Measurements from ENCODE around the gene PTGR2. TPM values are rescaled to one million over a fixed set of nuclear protein-coding genes. Genes with fewer than 3 reads are reported as not detected.
"Not testable (repeated sequence)": the region's sequence is repeated elsewhere in the genome, so short reads cannot be mapped to it uniquely, and the experiment has no call there.

The PTGR2 gene
- total and polyA plus RNA-seq, 4 donors, result 4.2 to 9.5 (median 7.9) TPM

DNA sequence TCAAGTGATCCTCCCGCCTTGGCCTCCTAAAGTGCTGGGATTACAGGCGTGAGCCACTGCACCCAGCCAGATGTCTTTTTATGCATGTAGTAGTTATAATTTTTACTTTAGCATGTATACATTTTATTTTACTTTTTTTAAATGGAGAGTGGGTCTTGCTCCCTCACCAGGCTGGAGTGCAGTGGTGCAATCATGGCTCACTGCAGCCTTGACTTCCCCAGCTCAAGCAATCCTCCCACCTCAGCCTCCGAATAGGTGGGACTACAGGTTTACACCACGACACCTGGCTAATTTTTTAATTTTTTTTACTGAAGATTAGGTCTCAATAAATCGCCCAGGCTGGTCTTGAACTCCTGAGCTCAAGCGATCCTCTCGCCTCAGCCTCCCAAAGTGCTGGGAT is 24.4 kb upstream of the PTGR2 start:
- H3K27me3 ChIP-seq (ENCODE audit: control insufficient read depth in 4 of 4, insufficient read depth in 4 of 4, low read length in 3 of 4); H3K36me3 ChIP-seq (ENCODE audit: control insufficient read depth in 4 of 4, insufficient read depth in 3 of 4, low read depth in 1 of 4, low read length in 3 of 4); DNase-seq (ENCODE audit: low spot score); H3K9me3 ChIP-seq (ENCODE audit: control insufficient read depth in 4 of 4, low read length in 3 of 4); H3K4me3 ChIP-seq (ENCODE audit: low read depth in 1 of 3, low read length in 3 of 3); H3K9ac ChIP-seq (ENCODE audit: low read depth in 1 of 2, low read length in 2 of 2); H3K27ac ChIP-seq (ENCODE audit: low read depth in 1 of 2, low read length in 2 of 2); H3K4me1 ChIP-seq (ENCODE audit: control insufficient read depth in 4 of 4, insufficient read depth in 4 of 4, low read length in 3 of 4): not testable (repeated sequence)
- WGBS, result 93% methylated on average over 7 of the region's 7 CpGs
- peak in 1 of 2 donors; percentile 26 for TF ChIP-seq RAD21 (IDR thresholded peaks at IDR 0.05)

DNA sequence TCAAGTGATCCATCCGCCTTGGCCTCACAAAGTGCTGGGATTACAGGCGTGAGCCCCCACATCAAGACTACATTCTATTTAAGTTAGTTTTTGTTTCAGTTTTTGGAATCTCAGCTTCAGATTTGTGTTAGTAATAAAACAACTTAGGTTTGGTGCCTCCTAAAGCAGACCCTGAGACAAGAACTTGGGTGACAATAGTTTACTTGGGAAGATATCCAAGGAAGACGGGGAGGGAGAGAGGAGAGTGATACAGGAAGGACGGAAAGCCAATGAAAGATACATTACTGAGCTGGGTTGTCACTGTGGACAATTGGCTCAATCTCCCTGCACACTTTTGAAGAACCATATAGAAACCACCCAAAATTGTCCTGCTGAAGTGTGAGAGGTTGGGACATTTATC is 22.6 kb upstream of the PTGR2 start:
- Histone ChIP-seq H3K4me3 (ENCODE audit: low read depth in 1 of 3, low read length in 3 of 3) (no peak overlapping the region), H3K27ac (ENCODE audit: low read depth in 1 of 2, low read length in 2 of 2) (no peak overlapping the region), H3K4me1 (ENCODE audit: control insufficient read depth in 4 of 4, insufficient read depth in 4 of 4, low read length in 3 of 4) (peaks cover 0 to 15% (median 9%) of the 10 kb centered on the region in 4 donors), H3K36me3 (ENCODE audit: control insufficient read depth in 4 of 4, insufficient read depth in 3 of 4, low read depth in 1 of 4, low read length in 3 of 4) (no peaks in the 10 kb centered on the region), H3K9me3 (ENCODE audit: control insufficient read depth in 4 of 4, low read length in 3 of 4) (no peaks in the 10 kb centered on the region), H3K27me3 (ENCODE audit: control insufficient read depth in 4 of 4, insufficient read depth in 4 of 4, low read length in 3 of 4) (no peaks in the 10 kb centered on the region), H3K9ac (ENCODE audit: low read depth in 1 of 2, low read length in 2 of 2) (no peak overlapping the region)
- DNase-seq (ENCODE audit: low spot score), result no peak
- WGBS, result 83% methylated on average over 4 of the region's 4 CpGs
- TF ChIP-seq, protein P1, sequence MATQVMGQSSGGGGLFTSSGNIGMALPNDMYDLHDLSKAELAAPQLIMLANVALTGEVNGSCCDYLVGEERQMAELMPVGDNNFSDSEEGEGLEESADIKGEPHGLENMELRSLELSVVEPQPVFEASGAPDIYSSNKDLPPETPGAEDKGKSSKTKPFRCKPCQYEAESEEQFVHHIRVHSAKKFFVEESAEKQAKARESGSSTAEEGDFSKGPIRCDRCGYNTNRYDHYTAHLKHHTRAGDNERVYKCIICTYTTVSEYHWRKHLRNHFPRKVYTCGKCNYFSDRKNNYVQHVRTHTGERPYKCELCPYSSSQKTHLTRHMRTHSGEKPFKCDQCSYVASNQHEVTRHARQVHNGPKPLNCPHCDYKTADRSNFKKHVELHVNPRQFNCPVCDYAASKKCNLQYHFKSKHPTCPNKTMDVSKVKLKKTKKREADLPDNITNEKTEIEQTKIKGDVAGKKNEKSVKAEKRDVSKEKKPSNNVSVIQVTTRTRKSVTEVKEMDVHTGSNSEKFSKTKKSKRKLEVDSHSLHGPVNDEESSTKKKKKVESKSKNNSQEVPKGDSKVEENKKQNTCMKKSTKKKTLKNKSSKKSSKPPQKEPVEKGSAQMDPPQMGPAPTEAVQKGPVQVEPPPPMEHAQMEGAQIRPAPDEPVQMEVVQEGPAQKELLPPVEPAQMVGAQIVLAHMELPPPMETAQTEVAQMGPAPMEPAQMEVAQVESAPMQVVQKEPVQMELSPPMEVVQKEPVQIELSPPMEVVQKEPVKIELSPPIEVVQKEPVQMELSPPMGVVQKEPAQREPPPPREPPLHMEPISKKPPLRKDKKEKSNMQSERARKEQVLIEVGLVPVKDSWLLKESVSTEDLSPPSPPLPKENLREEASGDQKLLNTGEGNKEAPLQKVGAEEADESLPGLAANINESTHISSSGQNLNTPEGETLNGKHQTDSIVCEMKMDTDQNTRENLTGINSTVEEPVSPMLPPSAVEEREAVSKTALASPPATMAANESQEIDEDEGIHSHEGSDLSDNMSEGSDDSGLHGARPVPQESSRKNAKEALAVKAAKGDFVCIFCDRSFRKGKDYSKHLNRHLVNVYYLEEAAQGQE (IDR thresholded peaks at IDR 0.05), result no peak
- TF ChIP-seq, protein P2, sequence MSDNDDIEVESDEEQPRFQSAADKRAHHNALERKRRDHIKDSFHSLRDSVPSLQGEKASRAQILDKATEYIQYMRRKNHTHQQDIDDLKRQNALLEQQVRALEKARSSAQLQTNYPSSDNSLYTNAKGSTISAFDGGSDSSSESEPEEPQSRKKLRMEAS (IDR thresholded peaks at IDR 0.05), result no peak
- TF ChIP-seq, protein P3, sequence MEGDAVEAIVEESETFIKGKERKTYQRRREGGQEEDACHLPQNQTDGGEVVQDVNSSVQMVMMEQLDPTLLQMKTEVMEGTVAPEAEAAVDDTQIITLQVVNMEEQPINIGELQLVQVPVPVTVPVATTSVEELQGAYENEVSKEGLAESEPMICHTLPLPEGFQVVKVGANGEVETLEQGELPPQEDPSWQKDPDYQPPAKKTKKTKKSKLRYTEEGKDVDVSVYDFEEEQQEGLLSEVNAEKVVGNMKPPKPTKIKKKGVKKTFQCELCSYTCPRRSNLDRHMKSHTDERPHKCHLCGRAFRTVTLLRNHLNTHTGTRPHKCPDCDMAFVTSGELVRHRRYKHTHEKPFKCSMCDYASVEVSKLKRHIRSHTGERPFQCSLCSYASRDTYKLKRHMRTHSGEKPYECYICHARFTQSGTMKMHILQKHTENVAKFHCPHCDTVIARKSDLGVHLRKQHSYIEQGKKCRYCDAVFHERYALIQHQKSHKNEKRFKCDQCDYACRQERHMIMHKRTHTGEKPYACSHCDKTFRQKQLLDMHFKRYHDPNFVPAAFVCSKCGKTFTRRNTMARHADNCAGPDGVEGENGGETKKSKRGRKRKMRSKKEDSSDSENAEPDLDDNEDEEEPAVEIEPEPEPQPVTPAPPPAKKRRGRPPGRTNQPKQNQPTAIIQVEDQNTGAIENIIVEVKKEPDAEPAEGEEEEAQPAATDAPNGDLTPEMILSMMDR (IDR thresholded peaks at IDR 0.05; ENCODE audit: low read depth, low read length, missing input control), result no peak
- no peak for TF ChIP-seq EGR1 (IDR thresholded peaks at IDR 0.05; ENCODE audit: low read depth in 2 of 2)
- TF ChIP-seq YY1 (IDR thresholded peaks at IDR 0.05), result no peak
- TF ChIP-seq TAF1 (conservative IDR thresholded peaks at IDR 0.05), result no peak

DNA sequence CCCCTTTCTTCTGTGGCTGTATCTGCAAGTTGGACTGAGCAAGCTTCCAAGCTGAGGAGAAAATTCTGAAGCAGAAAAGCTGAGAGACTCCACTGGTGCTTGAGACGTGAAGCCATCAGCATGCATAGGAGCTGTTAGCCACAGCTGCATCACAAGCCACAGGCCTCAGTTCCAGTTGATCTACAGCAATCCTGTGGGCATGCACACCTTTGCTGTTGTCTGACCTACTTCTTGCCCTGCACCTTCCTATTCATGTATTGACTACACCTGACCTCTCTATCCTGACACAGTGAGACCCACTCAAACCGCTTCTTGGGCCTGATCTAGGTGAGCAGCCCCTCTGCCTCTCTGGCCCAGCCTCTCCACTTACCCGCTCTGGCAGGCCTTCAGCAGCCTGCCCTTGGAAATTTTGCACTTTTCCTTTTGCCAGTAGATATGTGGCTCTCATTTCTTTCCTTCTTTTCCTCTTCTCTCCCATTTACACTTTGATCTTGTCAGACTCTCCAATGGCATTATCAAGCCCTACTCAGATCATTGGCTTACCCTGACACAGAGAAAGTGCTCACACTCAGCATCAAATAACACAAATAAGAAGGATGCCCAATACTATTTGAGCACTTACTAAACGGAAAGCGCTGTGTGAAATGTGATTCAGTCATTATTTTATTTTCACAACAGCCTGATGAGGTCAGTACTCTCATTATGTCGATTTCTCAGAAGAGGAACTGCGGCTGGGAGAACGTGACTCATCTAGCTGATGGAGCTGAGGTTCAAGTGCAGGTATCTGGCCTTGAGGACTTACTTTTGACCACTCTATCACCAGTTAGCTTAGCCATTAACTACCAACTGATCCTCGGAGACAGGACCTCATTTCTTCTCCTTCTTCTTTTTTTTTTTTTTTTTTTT is 21.9 kb upstream of the PTGR2 start:
- H3K4me3 ChIP-seq (ENCODE audit: low read depth in 1 of 3, low read length in 3 of 3), result no peak overlapping the region
- 84% methylated on average over 9 of the region's 9 CpGs for WGBS
- TF ChIP-seq FOXA1 (IDR thresholded peaks at IDR 0.05) (no peak), SP1 (IDR thresholded peaks at IDR 0.05) (no peak), HNF4A (conservative IDR thresholded peaks at IDR 0.05) (no peak), HNF4G (IDR thresholded peaks at IDR 0.05) (no peak), TAF1 (conservative IDR thresholded peaks at IDR 0.05) (no peak), YY1 (IDR thresholded peaks at IDR 0.05) (no peak), FOXA2 (IDR thresholded peaks at IDR 0.05) (no peak), NR2F2 (IDR thresholded peaks at IDR 0.05) (no peak), RAD21 (IDR thresholded peaks at IDR 0.05) (no peak), RXRA (IDR thresholded peaks at IDR 0.05) (no peak), JUND (IDR thresholded peaks at IDR 0.05) (no peak)
- TF ChIP-seq, protein P4, sequence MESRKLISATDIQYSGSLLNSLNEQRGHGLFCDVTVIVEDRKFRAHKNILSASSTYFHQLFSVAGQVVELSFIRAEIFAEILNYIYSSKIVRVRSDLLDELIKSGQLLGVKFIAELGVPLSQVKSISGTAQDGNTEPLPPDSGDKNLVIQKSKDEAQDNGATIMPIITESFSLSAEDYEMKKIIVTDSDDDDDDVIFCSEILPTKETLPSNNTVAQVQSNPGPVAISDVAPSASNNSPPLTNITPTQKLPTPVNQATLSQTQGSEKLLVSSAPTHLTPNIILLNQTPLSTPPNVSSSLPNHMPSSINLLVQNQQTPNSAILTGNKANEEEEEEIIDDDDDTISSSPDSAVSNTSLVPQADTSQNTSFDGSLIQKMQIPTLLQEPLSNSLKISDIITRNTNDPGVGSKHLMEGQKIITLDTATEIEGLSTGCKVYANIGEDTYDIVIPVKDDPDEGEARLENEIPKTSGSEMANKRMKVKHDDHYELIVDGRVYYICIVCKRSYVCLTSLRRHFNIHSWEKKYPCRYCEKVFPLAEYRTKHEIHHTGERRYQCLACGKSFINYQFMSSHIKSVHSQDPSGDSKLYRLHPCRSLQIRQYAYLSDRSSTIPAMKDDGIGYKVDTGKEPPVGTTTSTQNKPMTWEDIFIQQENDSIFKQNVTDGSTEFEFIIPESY (IDR thresholded peaks at IDR 0.05), result no peak
- TF ChIP-seq, protein P3 (IDR thresholded peaks at IDR 0.05; ENCODE audit: low read depth, low read length, missing input control), result no peak
- TF ChIP-seq, protein P5, sequence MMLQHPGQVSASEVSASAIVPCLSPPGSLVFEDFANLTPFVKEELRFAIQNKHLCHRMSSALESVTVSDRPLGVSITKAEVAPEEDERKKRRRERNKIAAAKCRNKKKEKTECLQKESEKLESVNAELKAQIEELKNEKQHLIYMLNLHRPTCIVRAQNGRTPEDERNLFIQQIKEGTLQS (IDR thresholded peaks at IDR 0.05), result no peak

More for the DNA sequence above, 21.9 kb upstream of the PTGR2 start:
- DNase-seq (ENCODE audit: low spot score), result no peak
- no peaks in the 10 kb centered on the region for H3K9me3 ChIP-seq (ENCODE audit: control insufficient read depth in 4 of 4, low read length in 3 of 4)
- no peak overlapping the region for H3K9ac ChIP-seq (ENCODE audit: low read depth in 1 of 2, low read length in 2 of 2)
- H3K27ac ChIP-seq (ENCODE audit: low read depth in 1 of 2, low read length in 2 of 2), result no peak overlapping the region
- peaks cover 0 to 15% (median 9%) of the 10 kb centered on the region in 4 donors for H3K4me1 ChIP-seq (ENCODE audit: control insufficient read depth in 4 of 4, insufficient read depth in 4 of 4, low read length in 3 of 4)
- no peaks in the 10 kb centered on the region for H3K36me3 ChIP-seq (ENCODE audit: control insufficient read depth in 4 of 4, insufficient read depth in 3 of 4, low read depth in 1 of 4, low read length in 3 of 4)
- H3K27me3 ChIP-seq (ENCODE audit: control insufficient read depth in 4 of 4, insufficient read depth in 4 of 4, low read length in 3 of 4), result no peaks in the 10 kb centered on the region
